Measurements from ENCODE around the gene FRA10AC1. TPM values are rescaled to one million over a fixed set of nuclear protein-coding genes. Genes with fewer than 3 reads are reported as not detected.

Gene FRA10AC1
- total RNA-seq, 4 donors from 2014 or later, result 1.9 to 37.4 (median 13.9) TPM

GRCh38 chr10:93746844-93747284, 44.5 kb upstream of the FRA10AC1 start:
- H3K27me3 ChIP-seq, result no peaks in the 10 kb centered on the region
- H3K9me3 ChIP-seq, result no peaks in the 10 kb centered on the region
- H3K4me3 ChIP-seq, result no peak overlapping the region
- intact Hi-C loops (cut with DNase I; ENCODE audit: low total_unique reads), result no loop called here
- WGBS, 2 donors (ENCODE audit: low coverage in 1 of 2), result 40% methylated on average over 4 of the region's 4 CpGs; no CpG with 5 or more reads in 1 of the 2 donors
- TF ChIP-seq CTCF (IDR thresholded peaks at IDR 0.05), result peak in 1 of 5 experiments; percentile 28
- no peak for TF ChIP-seq EP300 (IDR thresholded peaks at IDR 0.05; ENCODE audit: low read depth)
- TF ChIP-seq POLR2A (IDR thresholded peaks at IDR 0.05), result no peak
- peak; percentile 49 to 67 (median 58) for TF ChIP-seq POLR2AphosphoS5 (IDR thresholded peaks at IDR 0.05)
- no peaks in the 10 kb centered on the region for H3K36me3 ChIP-seq
- peak; percentile 22 for DNase-seq
- peaks cover 0 to 16% (median 9%) of the 10 kb centered on the region in 4 donors for H3K4me1 ChIP-seq
- in situ Hi-C loops (cut with MboI; ENCODE audit: low pct_ligation_motif_present in 1 of 4, low pct_unique_long_range_greater_than_20kb in 1 of 4, low sequenced_read_pairs in 3 of 4), result no loop called here
- H3K27ac ChIP-seq, result peak overlapping the region; percentile 32 to 74 (median 65)

GRCh38 chr10:93745408-93746065, 43.1 kb upstream of the FRA10AC1 start:
- peak overlapping the region in 1 of 4 donors; percentile 74 for H3K27ac ChIP-seq

GRCh38 chr10:93742633-93743349, 40.4 kb upstream of the FRA10AC1 start:
- intact Hi-C loops (cut with DNase I; ENCODE audit: low total_unique reads), result no loop called here
- TF ChIP-seq CTCF (IDR thresholded peaks at IDR 0.05) (no peak), POLR2A (IDR thresholded peaks at IDR 0.05) (no peak), EP300 (IDR thresholded peaks at IDR 0.05; ENCODE audit: low read depth) (no peak), POLR2AphosphoS5 (IDR thresholded peaks at IDR 0.05) (no peak)
- in situ Hi-C loops (cut with MboI; ENCODE audit: low pct_ligation_motif_present in 1 of 4, low pct_unique_long_range_greater_than_20kb in 1 of 4, low sequenced_read_pairs in 3 of 4), result no loop called here
- Histone ChIP-seq H3K4me1 (peaks cover 0 to 5% (median 2%) of the 10 kb centered on the region in 4 donors), H3K27me3 (peaks cover 4% of the 10 kb centered on the region), H3K27ac (no peak overlapping the region), H3K4me3 (no peak overlapping the region), H3K9me3 (no peaks in the 10 kb centered on the region), H3K36me3 (no peaks in the 10 kb centered on the region)
- WGBS, 2 donors (ENCODE audit: low coverage in 1 of 2), result 30 to 52% methylated on average over 3 to 8 of the region's 8 CpGs
- DNase-seq, result no peak

More at GRCh38 chr10:93745408-93746065, 43.1 kb upstream of the FRA10AC1 start:
- H3K36me3 ChIP-seq, result no peaks in the 10 kb centered on the region
- peaks cover 0 to 13% (median 9%) of the 10 kb centered on the region in 4 donors for H3K4me1 ChIP-seq
- TF ChIP-seq EP300 (IDR thresholded peaks at IDR 0.05; ENCODE audit: low read depth) (no peak), POLR2AphosphoS5 (IDR thresholded peaks at IDR 0.05) (no peak), CTCF (IDR thresholded peaks at IDR 0.05) (peak in 2 of 5 experiments; percentile 15 to 36)
- intact Hi-C loops (cut with DNase I; ENCODE audit: low total_unique reads) (no loop called here), in situ Hi-C loops (cut with MboI; ENCODE audit: low pct_ligation_motif_present in 1 of 4, low pct_unique_long_range_greater_than_20kb in 1 of 4, low sequenced_read_pairs in 3 of 4) (no loop called here)
- WGBS, 2 donors (ENCODE audit: low coverage in 1 of 2), result 71 to 92% methylated on average over 2 to 9 of the region's 9 CpGs
- no peak for DNase-seq
- no peak overlapping the region for H3K4me3 ChIP-seq
- no peaks in the 10 kb centered on the region for H3K27me3 ChIP-seq
- H3K9me3 ChIP-seq, result no peaks in the 10 kb centered on the region

GRCh38 chr10:93741367-93741766, 39.0 kb upstream of the FRA10AC1 start:
- no peak overlapping the region for H3K27ac ChIP-seq
- 79 to 80% methylated on average over 2 to 3 of the region's 3 CpGs for WGBS, 2 donors (ENCODE audit: low coverage in 1 of 2)
- DNase-seq, result no peak
- no peaks in the 10 kb centered on the region for H3K36me3 ChIP-seq
- peaks cover 4% of the 10 kb centered on the region for H3K27me3 ChIP-seq
- no peaks in the 10 kb centered on the region for H3K9me3 ChIP-seq
- intact Hi-C loops (cut with DNase I; ENCODE audit: low total_unique reads), result no loop called here
- TF ChIP-seq POLR2AphosphoS5 (IDR thresholded peaks at IDR 0.05) (no peak), POLR2A (IDR thresholded peaks at IDR 0.05) (no peak), CTCF (IDR thresholded peaks at IDR 0.05) (no peak), EP300 (IDR thresholded peaks at IDR 0.05; ENCODE audit: low read depth) (no peak)
- in situ Hi-C loops (cut with MboI; ENCODE audit: low pct_ligation_motif_present in 1 of 4, low pct_unique_long_range_greater_than_20kb in 1 of 4, low sequenced_read_pairs in 3 of 4), result no loop called here
- H3K4me1 ChIP-seq, result no peaks in the 10 kb centered on the region
- H3K4me3 ChIP-seq, result no peak overlapping the region

All from transverse colon (tissue), 4 donors.